SK-N-SH (cell line): ENCODE measurements around the gene PACSIN2. TPM values are rescaled to one million over a fixed set of nuclear protein-coding genes. Genes with fewer than 3 reads are reported as not detected.
A peak's percentile ranks its signal among the peaks of the same experiment; 100 is the strongest.

Experiments
- CTCF ChIA-PET: fragments of 300-600, 350-600 bp; formaldehyde crosslinking; extraction: SDS; loops from one replicate; lab custom pipeline; 2021; lab: Yijun Ruan, JAX
- POLR2A ChIA-PET: fragments of 350-600 bp; sonication (Branson Sonifier 250); formaldehyde crosslinking; extraction: SDS; loops from one replicate; lab custom pipeline; 2020; ENCODE audit warnings: antibody characterized with exemption, inconsistent platforms; lab: Yijun Ruan, JAX
- DNase-seq: peaks from one replicate; pipeline ENCODE4 v3.0.0; 2012
- H2AFZ ChIP-seq: fragments of 200-600 bp; sonication (generic); 2 replicates; pipeline ENCODE4 v1.8.1; 2016; ENCODE audit warnings: antibody characterized with exemption, mild to moderate bottlenecking, low read depth
- H3F3A ChIP-seq: fragments of 200-600 bp; sonication (generic); replicated peaks from 2 replicates; pipeline ENCODE3; 2016; ENCODE audit warnings: antibody characterized with exemption, mild to moderate bottlenecking; ENCODE audit not compliant: insufficient read depth
- H3K27ac ChIP-seq, 2 experiments: fragments of 200-500 bp in 1 of 2; fragments of 200-600 bp in 1 of 2; sonication (Bioruptor generic) in 1 of 2; sonication (generic), shearing (Covaris generic) in 1 of 2; 2 replicates each; pipeline versions ENCODE4 v1.5.1 to v1.6.1; 2014 to 2016; ENCODE audit warnings: low read depth in 2 of 2, inconsistent platforms in 1 of 2, low read length in 1 of 2, mild to moderate bottlenecking in 1 of 2, mixed read lengths in 1 of 2
- H3K27me3 ChIP-seq: fragments of 200-600 bp; sonication (generic), shearing (Covaris generic); 2 replicates; pipeline ENCODE4 v1.6.1; 2016; ENCODE audit warnings: mixed run types; ENCODE audit not compliant: insufficient read depth
- H3K36me3 ChIP-seq, 2 experiments: fragments of 200-500 bp in 1 of 2; fragments of 200-600 bp in 1 of 2; sonication (Bioruptor generic) in 1 of 2; sonication (generic) in 1 of 2; replicated peaks in 1 of 2; 2 replicates each; pipeline versions ENCODE3 to v1.5.1; 2014 to 2016; ENCODE audit warnings: low read length in 1 of 2, mild to moderate bottlenecking in 1 of 2; ENCODE audit not compliant: insufficient read depth in 2 of 2, control insufficient read depth in 1 of 2
- H3K4me1 ChIP-seq, 2 experiments: fragments of 200-500 bp in 1 of 2; fragments of 200-600 bp in 1 of 2; sonication (Bioruptor generic) in 1 of 2; sonication (generic), shearing (Covaris generic) in 1 of 2; 2 replicates each; pipeline versions ENCODE4 v1.5.1 to v1.6.1; 2014 to 2016; ENCODE audit warnings: low read depth in 1 of 2, low read length in 1 of 2, mixed run types in 1 of 2; ENCODE audit not compliant: insufficient read depth in 2 of 2, control insufficient read depth in 1 of 2
- H3K4me2 ChIP-seq: fragments of 200-600 bp; sonication (generic), shearing (Covaris generic); 2 replicates; pipeline ENCODE4 v1.6.1; 2017; ENCODE audit warnings: mixed run types
- H3K4me3 ChIP-seq, 2 experiments: fragments of 200-500 bp in 1 of 2; fragments of 200-600 bp in 1 of 2; sonication (Bioruptor generic) in 1 of 2; sonication (generic), shearing (Covaris generic) in 1 of 2; 2 replicates each; pipeline versions ENCODE4 v1.5.1 to v1.8.1; 2014 to 2016; ENCODE audit warnings: low read depth in 2 of 2, inconsistent platforms in 1 of 2, low read length in 1 of 2, mild to moderate bottlenecking in 1 of 2, mixed read lengths in 1 of 2, moderate library complexity in 1 of 2
- H3K79me2 ChIP-seq: fragments of 200-600 bp; sonication (generic); 2 replicates; pipeline ENCODE4 v1.8.1; 2017; ENCODE audit warnings: mild to moderate bottlenecking; ENCODE audit not compliant: insufficient read depth
- H3K9ac ChIP-seq: fragments of 200-600 bp; sonication (generic); 2 replicates; pipeline ENCODE4 v1.6.1; 2017; ENCODE audit warnings: mixed run types
- H3K9me2 ChIP-seq: fragments of 200-600 bp; sonication (generic); 2 replicates; pipeline ENCODE4 v1.6.1; 2017; ENCODE audit warnings: mixed run types
- H3K9me3 ChIP-seq: fragments of 200-600 bp; sonication (generic); 2 replicates; pipeline ENCODE4 v1.6.1; 2017; ENCODE audit warnings: mixed run types, mild to moderate bottlenecking, moderate library complexity
- H4K20me1 ChIP-seq: fragments of 200-600 bp; sonication (generic); 2 replicates; pipeline ENCODE4 v1.6.1; 2017; ENCODE audit warnings: mild to moderate bottlenecking, mixed run types; ENCODE audit not compliant: insufficient read depth
- CHD2 ChIP-seq: fragments of 150-350 bp; IDR thresholded peaks from 2 replicates; pipeline ENCODE4 v1.6.1; 2018; ENCODE audit warnings: low read length; ENCODE audit not compliant: partially characterized antibody
- EZH2phosphoT487 ChIP-seq: fragments of 200-600 bp; sonication (generic); IDR thresholded peaks from 2 replicates; pipeline ENCODE4 v1.6.1; 2017; ENCODE audit warnings: low read depth, mixed run types, mild to moderate bottlenecking, antibody characterized with exemption, moderate library complexity, borderline replicate concordance
- GABPA ChIP-seq: IDR thresholded peaks from 2 replicates; pipeline ENCODE4 v1.4.0; 2012; ENCODE audit warnings: low read depth, mild to moderate bottlenecking
- MAX ChIP-seq: IDR thresholded peaks from 2 replicates; pipeline ENCODE4 v1.4.0; 2012; ENCODE audit warnings: low read depth
- RAD21 ChIP-seq: IDR thresholded peaks from 2 replicates; pipeline ENCODE4 v1.6.1; 2012; ENCODE audit warnings: mild to moderate bottlenecking, low read length
- SMC3 ChIP-seq: IDR thresholded peaks from 2 replicates; pipeline ENCODE4 v1.6.1; 2012; ENCODE audit warnings: low read depth, low read length, improper control_type of control experiment
- TCF12 ChIP-seq: IDR thresholded peaks from 2 replicates; pipeline ENCODE4 v1.4.0; 2012
- TEAD4 ChIP-seq: IDR thresholded peaks from 2 replicates; pipeline ENCODE4 v1.4.0; 2012; ENCODE audit warnings: mild to moderate bottlenecking, borderline replicate concordance; ENCODE audit not compliant: insufficient read depth
- YY1 ChIP-seq: IDR thresholded peaks from 2 replicates; pipeline ENCODE4 v1.4.0; 2012; ENCODE audit warnings: low read depth, mild to moderate bottlenecking
- WGBS: methylation state at CpG from one replicate; pipeline ENCODE4 v1.1.6; 2017; ENCODE audit warnings: low lambda C conversion rate; 5-methylcytosine and 5-hydroxymethylcytosine counted together
- polyA plus RNA-seq, 3 experiments: library from polyadenylated mRNA; depleted of rRNA; stranded (reverse); fragments of >200 nt; gene quantifications; 2 replicates each; pipeline ENCODE4 v1.2.3, GENCODE V29; 2012
- TF ChIP-seq, protein P1 (sequence below): IDR thresholded peaks from 2 replicates; pipeline ENCODE4 v1.6.1; 2012; ENCODE audit warnings: mild to moderate bottlenecking, low read depth, low read length, moderate library complexity
- TF ChIP-seq, protein P2 (sequence below): fragments of 200-600 bp; sonication (generic); IDR thresholded peaks from 2 replicates; pipeline ENCODE4 v1.6.1; 2017; ENCODE audit warnings: antibody characterized with exemption, mild to moderate bottlenecking, moderate library complexity
- TF ChIP-seq, protein P3 (sequence below): IDR thresholded peaks from 2 replicates; pipeline ENCODE4 v1.4.0; 2012; ENCODE audit warnings: low read depth, borderline replicate concordance

PACSIN2 gene
- polyA plus RNA-seq, 1 of the 3 experiments (the other 2 are of a cell fraction), result 60.5 TPM

- TF ChIP-seq, protein P1, sequence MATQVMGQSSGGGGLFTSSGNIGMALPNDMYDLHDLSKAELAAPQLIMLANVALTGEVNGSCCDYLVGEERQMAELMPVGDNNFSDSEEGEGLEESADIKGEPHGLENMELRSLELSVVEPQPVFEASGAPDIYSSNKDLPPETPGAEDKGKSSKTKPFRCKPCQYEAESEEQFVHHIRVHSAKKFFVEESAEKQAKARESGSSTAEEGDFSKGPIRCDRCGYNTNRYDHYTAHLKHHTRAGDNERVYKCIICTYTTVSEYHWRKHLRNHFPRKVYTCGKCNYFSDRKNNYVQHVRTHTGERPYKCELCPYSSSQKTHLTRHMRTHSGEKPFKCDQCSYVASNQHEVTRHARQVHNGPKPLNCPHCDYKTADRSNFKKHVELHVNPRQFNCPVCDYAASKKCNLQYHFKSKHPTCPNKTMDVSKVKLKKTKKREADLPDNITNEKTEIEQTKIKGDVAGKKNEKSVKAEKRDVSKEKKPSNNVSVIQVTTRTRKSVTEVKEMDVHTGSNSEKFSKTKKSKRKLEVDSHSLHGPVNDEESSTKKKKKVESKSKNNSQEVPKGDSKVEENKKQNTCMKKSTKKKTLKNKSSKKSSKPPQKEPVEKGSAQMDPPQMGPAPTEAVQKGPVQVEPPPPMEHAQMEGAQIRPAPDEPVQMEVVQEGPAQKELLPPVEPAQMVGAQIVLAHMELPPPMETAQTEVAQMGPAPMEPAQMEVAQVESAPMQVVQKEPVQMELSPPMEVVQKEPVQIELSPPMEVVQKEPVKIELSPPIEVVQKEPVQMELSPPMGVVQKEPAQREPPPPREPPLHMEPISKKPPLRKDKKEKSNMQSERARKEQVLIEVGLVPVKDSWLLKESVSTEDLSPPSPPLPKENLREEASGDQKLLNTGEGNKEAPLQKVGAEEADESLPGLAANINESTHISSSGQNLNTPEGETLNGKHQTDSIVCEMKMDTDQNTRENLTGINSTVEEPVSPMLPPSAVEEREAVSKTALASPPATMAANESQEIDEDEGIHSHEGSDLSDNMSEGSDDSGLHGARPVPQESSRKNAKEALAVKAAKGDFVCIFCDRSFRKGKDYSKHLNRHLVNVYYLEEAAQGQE, result no peak
- TF ChIP-seq MAX, result 0 out of 2 replicates have a peak, but pooled peaks have one; percentile 41
- TF ChIP-seq SMC3, result no peak
- no peak for TF ChIP-seq TCF12
These were observed at the start of gene PACSIN2 (continued) for GRCh38 chr22:43014869-43015676.

- H3K36me3 ChIP-seq, result no peaks in the 10 kb centered on the region
These were observed 45.2 kb upstream of the PACSIN2 start for GRCh38 chr22:43060183-43060582.

More at GRCh38 chr22:43060183-43060582, 45.2 kb upstream of the PACSIN2 start:
- Histone ChIP-seq H3K9me3 (no peaks in the 10 kb centered on the region), H3K9ac (no peak overlapping the region), H3K79me2 (no peaks in the 10 kb centered on the region), H3K4me1 (no peaks in the 10 kb centered on the region), H3F3A (no peaks in the 10 kb centered on the region), H3K4me3 (peak overlapping the region in 1 of 2 experiments; percentile 47; a peak in 1 of 4 replicates), H3K9me2 (no peaks in the 10 kb centered on the region), H3K27me3 (no peaks in the 10 kb centered on the region), H4K20me1 (no peaks in the 10 kb centered on the region), H3K27ac (no peak overlapping the region), H2AFZ (no peak overlapping the region), H3K4me2 (no peak overlapping the region)
- DNase-seq, result peak; percentile 60
- ChIA-PET CTCF (interaction anchor here (0.8 to 1.6 kb wide), 4 partner anchors 12 to 160 kb away, joined by 3 to 5 read pairs (median 4); no protein-coding TSS in a partner anchor), POLR2A (no interaction called here)
- no peak for TF ChIP-seq TEAD4
- TF ChIP-seq, protein P2, sequence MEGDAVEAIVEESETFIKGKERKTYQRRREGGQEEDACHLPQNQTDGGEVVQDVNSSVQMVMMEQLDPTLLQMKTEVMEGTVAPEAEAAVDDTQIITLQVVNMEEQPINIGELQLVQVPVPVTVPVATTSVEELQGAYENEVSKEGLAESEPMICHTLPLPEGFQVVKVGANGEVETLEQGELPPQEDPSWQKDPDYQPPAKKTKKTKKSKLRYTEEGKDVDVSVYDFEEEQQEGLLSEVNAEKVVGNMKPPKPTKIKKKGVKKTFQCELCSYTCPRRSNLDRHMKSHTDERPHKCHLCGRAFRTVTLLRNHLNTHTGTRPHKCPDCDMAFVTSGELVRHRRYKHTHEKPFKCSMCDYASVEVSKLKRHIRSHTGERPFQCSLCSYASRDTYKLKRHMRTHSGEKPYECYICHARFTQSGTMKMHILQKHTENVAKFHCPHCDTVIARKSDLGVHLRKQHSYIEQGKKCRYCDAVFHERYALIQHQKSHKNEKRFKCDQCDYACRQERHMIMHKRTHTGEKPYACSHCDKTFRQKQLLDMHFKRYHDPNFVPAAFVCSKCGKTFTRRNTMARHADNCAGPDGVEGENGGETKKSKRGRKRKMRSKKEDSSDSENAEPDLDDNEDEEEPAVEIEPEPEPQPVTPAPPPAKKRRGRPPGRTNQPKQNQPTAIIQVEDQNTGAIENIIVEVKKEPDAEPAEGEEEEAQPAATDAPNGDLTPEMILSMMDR, result peak; percentile 52
- no peak for TF ChIP-seq CHD2
- no peak for TF ChIP-seq YY1
- no peak for TF ChIP-seq EZH2phosphoT487
- TF ChIP-seq GABPA, result no peak
- TF ChIP-seq RAD21, result peak; percentile 39
- TF ChIP-seq, protein P3, sequence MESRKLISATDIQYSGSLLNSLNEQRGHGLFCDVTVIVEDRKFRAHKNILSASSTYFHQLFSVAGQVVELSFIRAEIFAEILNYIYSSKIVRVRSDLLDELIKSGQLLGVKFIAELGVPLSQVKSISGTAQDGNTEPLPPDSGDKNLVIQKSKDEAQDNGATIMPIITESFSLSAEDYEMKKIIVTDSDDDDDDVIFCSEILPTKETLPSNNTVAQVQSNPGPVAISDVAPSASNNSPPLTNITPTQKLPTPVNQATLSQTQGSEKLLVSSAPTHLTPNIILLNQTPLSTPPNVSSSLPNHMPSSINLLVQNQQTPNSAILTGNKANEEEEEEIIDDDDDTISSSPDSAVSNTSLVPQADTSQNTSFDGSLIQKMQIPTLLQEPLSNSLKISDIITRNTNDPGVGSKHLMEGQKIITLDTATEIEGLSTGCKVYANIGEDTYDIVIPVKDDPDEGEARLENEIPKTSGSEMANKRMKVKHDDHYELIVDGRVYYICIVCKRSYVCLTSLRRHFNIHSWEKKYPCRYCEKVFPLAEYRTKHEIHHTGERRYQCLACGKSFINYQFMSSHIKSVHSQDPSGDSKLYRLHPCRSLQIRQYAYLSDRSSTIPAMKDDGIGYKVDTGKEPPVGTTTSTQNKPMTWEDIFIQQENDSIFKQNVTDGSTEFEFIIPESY, result no peak
- 81% methylated on average over 2 of the region's 5 CpGs for WGBS
